HG03565 (cell line): ENCODE results near the gene COX17.

Experiments
- ATAC-seq: cut with Tn5 transposase; IDR thresholded peaks from one replicate; pipeline ENCODE4 v1.9.1; 2021; ENCODE audit warnings: mild to moderate bottlenecking, moderate library complexity; ENCODE audit not compliant: unreplicated experiment

The COX17 gene

DNA sequence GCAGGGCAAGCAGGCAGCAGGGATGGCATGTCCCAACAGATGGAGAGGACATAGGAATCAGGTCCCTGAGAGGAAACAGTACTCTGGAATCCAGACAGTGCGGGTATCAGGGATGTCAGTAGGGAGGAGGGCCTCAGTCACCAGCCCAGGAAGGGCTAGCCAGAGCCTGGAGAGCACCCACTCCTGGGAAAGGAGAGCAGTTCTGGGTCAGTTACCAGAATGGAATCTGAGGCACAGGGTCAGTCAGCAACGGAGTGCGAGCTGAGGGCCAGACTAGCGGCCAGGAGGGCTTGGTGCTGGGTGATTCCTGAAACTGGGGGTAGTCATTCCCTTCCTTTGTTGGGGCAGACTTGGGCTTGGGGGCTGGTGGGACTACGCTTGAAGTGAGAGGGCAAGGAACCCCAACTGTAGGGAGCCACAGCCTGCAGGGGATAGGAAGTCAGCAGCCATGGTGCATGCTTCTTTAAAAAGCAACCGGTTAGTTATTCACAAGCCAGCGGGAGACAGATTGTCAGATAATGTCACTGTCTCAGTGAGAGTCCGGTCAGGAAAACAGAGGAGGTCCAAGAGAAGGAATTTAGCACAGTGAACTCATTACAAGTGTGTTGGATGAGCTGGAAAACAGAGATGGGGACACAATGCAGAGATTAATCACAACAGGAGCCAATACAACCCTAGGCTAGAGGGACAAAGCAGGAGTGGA lies 51.6 kb downstream of the COX17 start:
- ATAC-seq: no peak

- ATAC-seq: no peak
Observed at GRCh38 chr3:119624002-119624720, 53.0 kb downstream of the COX17 start.

GRCh38 chr3:119620899-119621298 lies 56.3 kb downstream of the COX17 start:
- ATAC-seq: no peak
